Measurements from ENCODE around the gene PBX2.

GRCh38 chr6:32151181-32151862 is 38.7 kb downstream of the PBX2 start:
- no peak for TF ChIP-seq CTCF (IDR thresholded peaks at IDR 0.05; ENCODE audit: poor library complexity)
- TF ChIP-seq EZH2phosphoT487 (IDR thresholded peaks at IDR 0.05; ENCODE audit: low read depth, severe bottlenecking, unreplicated experiment): no peak
- no peak for TF ChIP-seq EZH2 (IDR thresholded peaks at IDR 0.05; ENCODE audit: borderline replicate concordance)

Measured in hepatocyte (in vitro differentiated cells).